HCT116 (cell line): Measurements from ENCODE around the gene DERA. TPM values are rescaled to one million over a fixed set of nuclear protein-coding genes. Genes with fewer than 3 reads are reported as not detected.

Source experiments
- ATAC-seq: fragments of 200-7000 bp; cut with Tn5 transposase; 2 replicates; pipeline ENCODE4 v1.9.1; 2020; ENCODE audit warnings: mild to moderate bottlenecking, moderate library complexity
- BruUV-seq: library from RNA; stranded (reverse); fragments of 400-500 nt; replicated peaks from 2 replicates; lab custom pipeline; 2021; lab: Mats Ljungman, UMichigan
- CTCF ChIA-PET: fragments of 300-600 bp; sonication (Branson Sonifier 250); formaldehyde crosslinking; loops from one replicate; lab custom pipeline; 2021; ENCODE audit warnings: antibody characterized with exemption; lab: Charles Lee
- POLR2A ChIA-PET: fragments of 300-600, 350-600 bp; sonication (Branson Sonifier 250); formaldehyde crosslinking; loops from one replicate; lab custom pipeline; 2021; ENCODE audit warnings: antibody characterized with exemption; lab: Charles Lee
- RAD21 ChIA-PET, 2 experiments: fragments of 300-600 bp; sonication (Branson Sonifier 250); formaldehyde crosslinking; loops; one replicate each; lab custom pipeline; 2023; ENCODE audit warnings: low total read pairs in 2 of 2; ENCODE audit not compliant: uncharacterized antibody in 2 of 2, unreplicated experiment in 2 of 2, low non-redundant PET in 1 of 2; lab: Charles Lee
- DNase-seq: peaks from one replicate; pipeline ENCODE4 v3.0.0-alpha.2; 2010; ENCODE audit warnings: low read depth, low spot score
- H2AFZ ChIP-seq: fragments of 200-600 bp; shearing (Covaris generic), sonication (generic); 2 replicates; pipeline ENCODE4 v1.6.1; 2017; ENCODE audit warnings: low read depth, mixed run types, mixed read lengths, antibody characterized with exemption, low read length; ENCODE audit not compliant: poor library complexity, severe bottlenecking
- H3K27ac ChIP-seq: 2 replicates; pipeline ENCODE4 v1.5.1; 2012; ENCODE audit warnings: low read depth, low read length
- H3K27me3 ChIP-seq: fragments of 200-600 bp; sonication (generic); 2 replicates; pipeline ENCODE4 v1.6.1; 2016; ENCODE audit warnings: mixed run types, low read length, mixed read lengths; ENCODE audit not compliant: insufficient read depth
- H3K36me3 ChIP-seq, 2 experiments: fragments of 200-500 bp in 1 of 2; fragments of 200-600 bp in 1 of 2; sonication (Bioruptor generic) in 1 of 2; sonication (generic) in 1 of 2; 2 replicates each; pipeline versions ENCODE4 v1.5.1 to v1.6.1; 2014 to 2016; ENCODE audit warnings: low read length in 2 of 2, inconsistent platforms in 1 of 2, mixed read lengths in 1 of 2, mixed run types in 1 of 2; ENCODE audit not compliant: insufficient read depth in 2 of 2, control insufficient read depth in 1 of 2
- H3K4me1 ChIP-seq, 2 experiments: fragments of 200-600 bp in 1 of 2; sonication (generic) in 1 of 2; 2 replicates each; pipeline versions ENCODE4 v1.5.1 to v1.6.1; 2012 to 2017; ENCODE audit warnings: low read length in 2 of 2, inconsistent platforms in 1 of 2, mild to moderate bottlenecking in 1 of 2, mixed read lengths in 1 of 2, mixed run types in 1 of 2, moderate library complexity in 1 of 2; ENCODE audit not compliant: insufficient read depth in 2 of 2, control insufficient read depth in 1 of 2
- H3K4me2 ChIP-seq: fragments of 200-600 bp; sonication (generic); 2 replicates; pipeline ENCODE4 v1.6.1; 2017; ENCODE audit warnings: mixed run types, low read length, mixed read lengths
- H3K4me3 ChIP-seq, 2 experiments: fragments of 200-600 bp in 1 of 2; sonication (generic) in 1 of 2; replicated peaks in 1 of 2; 2 replicates each; pipeline ENCODE4 v1.5.1; 2011 to 2016; ENCODE audit warnings: low read length in 2 of 2, control low read depth in 1 of 2, low read depth in 1 of 2, mild to moderate bottlenecking in 1 of 2, mixed read lengths in 1 of 2, mixed run types in 1 of 2
- H3K79me2 ChIP-seq: fragments of 200-600 bp; sonication (generic); 2 replicates; pipeline ENCODE4 v1.6.1; 2017; ENCODE audit warnings: mild to moderate bottlenecking, mixed run types, low read length, moderate library complexity, mixed read lengths; ENCODE audit not compliant: insufficient read depth
- H3K9ac ChIP-seq: fragments of 200-600 bp; sonication (generic); 2 replicates; pipeline ENCODE4 v1.6.1; 2016; ENCODE audit warnings: low read length, mixed read lengths
- H3K9me2 ChIP-seq: fragments of 200-600 bp; sonication (generic), shearing (Covaris generic); 2 replicates; pipeline ENCODE4 v1.6.1; 2017; ENCODE audit warnings: mixed run types, mild to moderate bottlenecking, moderate library complexity; ENCODE audit not compliant: insufficient read depth
- H3K9me3 ChIP-seq, 2 experiments: fragments of 200-500 bp in 1 of 2; fragments of 200-600 bp in 1 of 2; sonication (Bioruptor generic) in 1 of 2; sonication (generic) in 1 of 2; 2 replicates each; pipeline ENCODE4 v1.6.1; 2014 to 2017; ENCODE audit warnings: low read length in 2 of 2, mixed read lengths in 2 of 2, inconsistent platforms in 1 of 2, low read depth in 1 of 2, mild to moderate bottlenecking in 1 of 2, mixed run types in 1 of 2, moderate library complexity in 1 of 2; ENCODE audit not compliant: control insufficient read depth in 1 of 2, insufficient read depth in 1 of 2
- H4K20me1 ChIP-seq: fragments of 200-600 bp; sonication (generic), shearing (Covaris generic); 2 replicates; pipeline ENCODE4 v1.6.1; 2017; ENCODE audit warnings: mixed run types, mild to moderate bottlenecking, moderate library complexity; ENCODE audit not compliant: insufficient read depth
- CEBPB ChIP-seq: IDR thresholded peaks from 2 replicates; pipeline ENCODE4 v1.6.1; 2012; ENCODE audit warnings: low read depth
- CTCF ChIP-seq, 3 experiments: fragments of 200-600 bp in 1 of 3; sonication (generic) in 1 of 3; IDR thresholded peaks in 2 of 3; conservative IDR thresholded peaks in 1 of 3; 2 replicates each; pipeline ENCODE4 v1.5.1; 2012 to 2017; ENCODE audit warnings: low read depth in 2 of 3, low read length in 2 of 3, antibody characterized with exemption in 1 of 3, borderline replicate concordance in 1 of 3, control low read depth in 1 of 3, mild to moderate bottlenecking in 1 of 3, mixed read lengths in 1 of 3, mixed run types in 1 of 3, moderate library complexity in 1 of 3; ENCODE audit not compliant: insufficient read depth in 1 of 3
- EGR1 ChIP-seq: IDR thresholded peaks from 2 replicates; pipeline ENCODE4 v1.6.1; 2012; ENCODE audit warnings: low read depth
- ELF1 ChIP-seq: IDR thresholded peaks from 2 replicates; pipeline ENCODE4 v1.6.1; 2012; ENCODE audit warnings: low read depth, borderline replicate concordance
- FOSL1 ChIP-seq: IDR thresholded peaks from 2 replicates; pipeline ENCODE4 v1.6.1; 2012; ENCODE audit warnings: low read depth
- JUND ChIP-seq: IDR thresholded peaks from 2 replicates; pipeline ENCODE4 v1.6.1; 2012
- SP1 ChIP-seq: IDR thresholded peaks from 2 replicates; pipeline ENCODE4 v1.6.1; 2012; ENCODE audit warnings: low read depth
- SRF ChIP-seq: IDR thresholded peaks from 2 replicates; pipeline ENCODE4 v1.6.1; 2012; ENCODE audit warnings: low read depth
- TCF7L2 ChIP-seq: IDR thresholded peaks from 2 replicates; pipeline ENCODE4 v1.7.0; 2011; ENCODE audit warnings: borderline replicate concordance, inconsistent platforms; ENCODE audit not compliant: insufficient read depth, insufficient read length; ENCODE audit errors: extremely low read depth
- YY1 ChIP-seq: IDR thresholded peaks from 2 replicates; pipeline ENCODE4 v1.6.1; 2011; ENCODE audit warnings: low read length, low read depth, moderate library complexity, mild to moderate bottlenecking; ENCODE audit not compliant: insufficient replicate concordance; ENCODE audit errors: extremely low read depth
- ZFX ChIP-seq: fragments of 450-650 bp; IDR thresholded peaks from 2 replicates; pipeline ENCODE4 v1.6.1; 2017
- intact Hi-C: fragments of 100-400 bp; cut with micrococcal nuclease; formaldehyde crosslinking; loops from 2 replicates; pipeline ENCODE4 v1.10.0; 2022
- total RNA-seq: library from RNA; stranded (reverse); gene quantifications from one replicate; pipeline ENCODE4 v1.2.1, GENCODE V29; 2021; ENCODE audit not compliant: unreplicated experiment
- TF ChIP-seq, protein P1 (sequence below): IDR thresholded peaks from 2 replicates; pipeline ENCODE4 v1.6.1; 2012
- TF ChIP-seq, protein P2 (sequence below): IDR thresholded peaks from 2 replicates; pipeline ENCODE4 v1.6.1; 2012; ENCODE audit warnings: low read depth

Gene DERA
- total RNA-seq, 1 experiment from 2014 or later = 32.6 TPM

GRCh38 chr12:15963271-15963670 lies 52.1 kb downstream of the DERA start:
- H3K4me1 ChIP-seq = peaks cover 0 to 14% of the 10 kb centered on the region in 2 experiments; a peak in 2 of 4 replicates
- H3K79me2 ChIP-seq = no peaks in the 10 kb centered on the region
- H3K9ac ChIP-seq = no peak overlapping the region
- no peaks in the 10 kb centered on the region for H3K36me3 ChIP-seq
- no peak for TF ChIP-seq EGR1
- no peak for TF ChIP-seq YY1
- TF ChIP-seq CTCF (IDR thresholded peaks at IDR 0.05 in 2 of 3, conservative IDR thresholded peaks at IDR 0.05 in 1 of 3; ENCODE audit: borderline replicate concordance in 1 of 3, insufficient read depth in 1 of 3, low read depth in 2 of 3, low read length in 2 of 3) = no peak
- no peak for TF ChIP-seq SRF
- TF ChIP-seq, protein P1, sequence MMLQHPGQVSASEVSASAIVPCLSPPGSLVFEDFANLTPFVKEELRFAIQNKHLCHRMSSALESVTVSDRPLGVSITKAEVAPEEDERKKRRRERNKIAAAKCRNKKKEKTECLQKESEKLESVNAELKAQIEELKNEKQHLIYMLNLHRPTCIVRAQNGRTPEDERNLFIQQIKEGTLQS = no peak
- CTCF ChIA-PET = no interaction called here
- POLR2A ChIA-PET = no interaction called here
- H3K27me3 ChIP-seq = no peaks in the 10 kb centered on the region
- no peak overlapping the region for H3K27ac ChIP-seq
- peak overlapping the region; percentile 34 for H3K4me2 ChIP-seq
- no peak overlapping the region for H3K4me3 ChIP-seq
- RAD21 ChIA-PET = no interaction called here
- no peaks in the 10 kb centered on the region for H3K9me2 ChIP-seq
- DNase-seq (no peak), ATAC-seq (no peak)
- BruUV-seq = no TSS peak
- no peaks in the 10 kb centered on the region for H4K20me1 ChIP-seq
- intact Hi-C loops = no loop called here
- no peak overlapping the region for H2AFZ ChIP-seq
- H3K9me3 ChIP-seq = no peaks in the 10 kb centered on the region

DNA sequence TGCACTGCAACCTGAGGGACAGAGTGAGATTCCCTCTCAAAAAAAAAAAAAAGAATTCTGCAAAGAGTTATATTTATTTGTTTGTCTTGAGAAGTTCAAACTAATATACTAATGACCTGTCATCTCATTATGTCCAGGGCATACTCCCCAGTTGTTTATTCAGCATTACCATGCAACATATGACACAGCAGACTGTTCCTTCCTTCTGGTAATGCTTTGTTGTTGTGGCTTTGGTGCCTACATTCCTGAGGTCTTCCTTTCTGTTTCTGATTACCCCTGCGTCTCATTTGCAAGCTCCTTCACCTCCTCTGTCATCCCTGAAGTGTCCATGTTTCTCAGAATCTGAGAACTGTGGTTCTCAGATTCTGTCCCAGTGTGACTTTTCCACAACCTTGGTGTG lies 55.3 kb downstream of the DERA start:
- Histone ChIP-seq H3K4me1 (peaks cover 0 to 14% of the 10 kb centered on the region in 2 experiments; a peak in 2 of 4 replicates), H3K9me2 (no peaks in the 10 kb centered on the region), H3K27me3 (no peaks in the 10 kb centered on the region), H3K4me2 (no peak overlapping the region), H4K20me1 (no peaks in the 10 kb centered on the region), H3K9ac (no peak overlapping the region), H3K79me2 (no peaks in the 10 kb centered on the region), H3K27ac (no peak overlapping the region), H3K36me3 (no peaks in the 10 kb centered on the region; a peak in 1 of 4 replicates), H3K4me3 (no peak overlapping the region), H3K9me3 (no peaks in the 10 kb centered on the region), H2AFZ (no peak overlapping the region)
- ChIA-PET POLR2A (no interaction called here), CTCF (no interaction called here), RAD21 (no interaction called here)
- no peak for ATAC-seq
- no peak for DNase-seq
- no TSS peak for BruUV-seq
- intact Hi-C loops = no loop called here
- TF ChIP-seq SP1 (no peak), ZFX (no peak), FOSL1 (no peak), CTCF (IDR thresholded peaks at IDR 0.05 in 2 of 3, conservative IDR thresholded peaks at IDR 0.05 in 1 of 3; ENCODE audit: borderline replicate concordance in 1 of 3, insufficient read depth in 1 of 3, low read depth in 2 of 3, low read length in 2 of 3) (no peak), CEBPB (no peak), JUND (no peak), ELF1 (no peak), TCF7L2 (no peak)
- TF ChIP-seq, protein P2, sequence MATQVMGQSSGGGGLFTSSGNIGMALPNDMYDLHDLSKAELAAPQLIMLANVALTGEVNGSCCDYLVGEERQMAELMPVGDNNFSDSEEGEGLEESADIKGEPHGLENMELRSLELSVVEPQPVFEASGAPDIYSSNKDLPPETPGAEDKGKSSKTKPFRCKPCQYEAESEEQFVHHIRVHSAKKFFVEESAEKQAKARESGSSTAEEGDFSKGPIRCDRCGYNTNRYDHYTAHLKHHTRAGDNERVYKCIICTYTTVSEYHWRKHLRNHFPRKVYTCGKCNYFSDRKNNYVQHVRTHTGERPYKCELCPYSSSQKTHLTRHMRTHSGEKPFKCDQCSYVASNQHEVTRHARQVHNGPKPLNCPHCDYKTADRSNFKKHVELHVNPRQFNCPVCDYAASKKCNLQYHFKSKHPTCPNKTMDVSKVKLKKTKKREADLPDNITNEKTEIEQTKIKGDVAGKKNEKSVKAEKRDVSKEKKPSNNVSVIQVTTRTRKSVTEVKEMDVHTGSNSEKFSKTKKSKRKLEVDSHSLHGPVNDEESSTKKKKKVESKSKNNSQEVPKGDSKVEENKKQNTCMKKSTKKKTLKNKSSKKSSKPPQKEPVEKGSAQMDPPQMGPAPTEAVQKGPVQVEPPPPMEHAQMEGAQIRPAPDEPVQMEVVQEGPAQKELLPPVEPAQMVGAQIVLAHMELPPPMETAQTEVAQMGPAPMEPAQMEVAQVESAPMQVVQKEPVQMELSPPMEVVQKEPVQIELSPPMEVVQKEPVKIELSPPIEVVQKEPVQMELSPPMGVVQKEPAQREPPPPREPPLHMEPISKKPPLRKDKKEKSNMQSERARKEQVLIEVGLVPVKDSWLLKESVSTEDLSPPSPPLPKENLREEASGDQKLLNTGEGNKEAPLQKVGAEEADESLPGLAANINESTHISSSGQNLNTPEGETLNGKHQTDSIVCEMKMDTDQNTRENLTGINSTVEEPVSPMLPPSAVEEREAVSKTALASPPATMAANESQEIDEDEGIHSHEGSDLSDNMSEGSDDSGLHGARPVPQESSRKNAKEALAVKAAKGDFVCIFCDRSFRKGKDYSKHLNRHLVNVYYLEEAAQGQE = no peak
